ENCODE results near the gene ZNF445.
"Not testable (repeated sequence)": the region's sequence is repeated elsewhere in the genome, so short reads cannot be mapped to it uniquely, and the experiment has no call there.

The ZNF445 gene

GRCh38 chr3:44429459-44429858, 48.0 kb downstream of the ZNF445 start:
- DNase-seq, result no peak

GRCh38 chr3:44428910-44429309, 48.6 kb downstream of the ZNF445 start:
- DNase-seq, result no peak

GRCh38 chr3:44427683-44428082, 49.8 kb downstream of the ZNF445 start:
- DNase-seq, result no peak

GRCh38 chr3:44424758-44425157, 52.7 kb downstream of the ZNF445 start:
- no peak for DNase-seq

GRCh38 chr3:44421280-44421679, 56.2 kb downstream of the ZNF445 start:
- DNase-seq, result no peak

- no peak for DNase-seq
These were observed 56.8 kb downstream of the ZNF445 start for GRCh38 chr3:44420676-44421075.

GRCh38 chr3:44419923-44420650, 57.4 kb downstream of the ZNF445 start:
- no peak for DNase-seq

- no peak for DNase-seq
These were observed 58.2 kb downstream of the ZNF445 start for GRCh38 chr3:44419116-44419922.

GRCh38 chr3:44418549-44418948, 58.9 kb downstream of the ZNF445 start:
- no peak for DNase-seq

- DNase-seq, result not testable (repeated sequence)
These were observed 59.4 kb downstream of the ZNF445 start for GRCh38 chr3:44418118-44418517.

- DNase-seq, result no peak
These were observed 61.1 kb downstream of the ZNF445 start for GRCh38 chr3:44416031-44417030.

GRCh38 chr3:44415421-44415820, 62.0 kb downstream of the ZNF445 start:
- DNase-seq, result no peak

- no peak for DNase-seq
These were observed 62.9 kb downstream of the ZNF445 start for GRCh38 chr3:44414517-44415090.

- DNase-seq, result no peak
These were observed 65.1 kb downstream of the ZNF445 start for GRCh38 chr3:44412365-44412764.

GRCh38 chr3:44411031-44411645, 66.3 kb downstream of the ZNF445 start:
- no peak for DNase-seq

GRCh38 chr3:44409640-44410410, 67.6 kb downstream of the ZNF445 start:
- no peak for DNase-seq

GRCh38 chr3:44402548-44402947, 74.9 kb downstream of the ZNF445 start:
- no peak for DNase-seq

- DNase-seq, result no peak
These were observed 76.7 kb downstream of the ZNF445 start for GRCh38 chr3:44400771-44401170.

GRCh38 chr3:44398853-44399252, 78.6 kb downstream of the ZNF445 start:
- no peak for DNase-seq

GRCh38 chr3:44398271-44398670, 79.2 kb downstream of the ZNF445 start:
- not testable (repeated sequence) for DNase-seq

All from stimulated activated CD4-positive, alpha-beta T cell treated with anti-CD3 and anti-CD28 coated beads, Interleukin-4, amount 100 ng/mL, for 24 hours (primary cell).